Neutrophil (primary cell): ENCODE results near the gene TPCN1.

Experiments
- H3K27ac ChIP-seq: fragments of 200-600 bp; sonication (generic); 2 replicates; pipeline ENCODE4 v1.5.1; 2016; ENCODE audit warnings: mild to moderate bottlenecking, moderate library complexity
- H3K27me3 ChIP-seq: fragments of 200-600 bp; sonication (generic); 2 replicates; pipeline ENCODE4 v1.6.0; 2016; ENCODE audit warnings: mild to moderate bottlenecking
- H3K36me3 ChIP-seq: fragments of 200-600 bp; sonication (generic); 2 replicates; pipeline ENCODE4 v1.5.1; 2017
- H3K4me1 ChIP-seq, 2 experiments: fragments of 200-600 bp in 1 of 2; sonication (generic) in 1 of 2; 1 replicate in 1 of 2; 2 replicates in 1 of 2; pipeline versions ENCODE4 v1.5.1 to v1.6.1; 2013 to 2016; ENCODE audit warnings: low read depth in 1 of 2, low read length in 1 of 2, mild to moderate bottlenecking in 1 of 2, moderate library complexity in 1 of 2; ENCODE audit not compliant: control insufficient read depth in 1 of 2, insufficient read depth in 1 of 2
- H3K4me3 ChIP-seq, 2 experiments: fragments of 200-600 bp in 1 of 2; sonication (generic) in 1 of 2; 1 replicate in 1 of 2; 2 replicates in 1 of 2; pipeline ENCODE4 v1.5.1; 2013 to 2016; ENCODE audit warnings: low read depth in 1 of 2, low read length in 1 of 2, mild to moderate bottlenecking in 1 of 2, moderate library complexity in 1 of 2
- H3K9me3 ChIP-seq: fragments of 200-600 bp; sonication (generic); 2 replicates; pipeline ENCODE4 v1.5.1; 2016
- CTCF ChIP-seq: fragments of 200-600 bp; sonication (generic); IDR thresholded peaks from 2 replicates; pipeline ENCODE4 v1.5.1; 2016; ENCODE audit warnings: antibody characterized with exemption

The TPCN1 gene

GRCh38 chr12:113305281-113305856 lies 84.1 kb downstream of the TPCN1 start:
- Histone ChIP-seq H3K36me3 (peaks cover 89% of the 10 kb centered on the region), H3K27me3 (no peaks in the 10 kb centered on the region), H3K4me3 (no peak overlapping the region), H3K27ac (no peak overlapping the region), H3K4me1 (peaks cover 5 to 10% of the 10 kb centered on the region in 2 experiments), H3K9me3 (no peaks in the 10 kb centered on the region)
- TF ChIP-seq CTCF: no peak

GRCh38 chr12:113306382-113306781 lies 85.1 kb downstream of the TPCN1 start:
- no peaks in the 10 kb centered on the region for H3K9me3 ChIP-seq
- H3K4me1 ChIP-seq: peaks cover 5 to 10% of the 10 kb centered on the region in 2 experiments
- peaks cover 92% of the 10 kb centered on the region for H3K36me3 ChIP-seq
- H3K27me3 ChIP-seq: no peaks in the 10 kb centered on the region
- H3K27ac ChIP-seq: no peak overlapping the region
- no peak overlapping the region for H3K4me3 ChIP-seq
- TF ChIP-seq CTCF: no peak

- Histone ChIP-seq H3K4me1 (no peaks in the 10 kb centered on the region), H3K9me3 (no peaks in the 10 kb centered on the region), H3K4me3 (no peak overlapping the region), H3K27me3 (no peaks in the 10 kb centered on the region), H3K36me3 (peaks cover 98% of the 10 kb centered on the region), H3K27ac (no peak overlapping the region)
- no peak for TF ChIP-seq CTCF
Measured at GRCh38 chr12:113310489-113310888, 89.2 kb downstream of the TPCN1 start.

GRCh38 chr12:113314121-113314529 lies 92.9 kb downstream of the TPCN1 start:
- TF ChIP-seq CTCF: no peak
- Histone ChIP-seq H3K36me3 (peaks cover 100% of the 10 kb centered on the region), H3K4me3 (no peak overlapping the region), H3K27ac (no peak overlapping the region), H3K27me3 (no peaks in the 10 kb centered on the region), H3K4me1 (no peaks in the 10 kb centered on the region), H3K9me3 (no peaks in the 10 kb centered on the region)

GRCh38 chr12:113315358-113315757 lies 94.1 kb downstream of the TPCN1 start:
- H3K27ac ChIP-seq: no peak overlapping the region
- H3K27me3 ChIP-seq: no peaks in the 10 kb centered on the region
- H3K36me3 ChIP-seq: peaks cover 100% of the 10 kb centered on the region
- no peaks in the 10 kb centered on the region for H3K4me1 ChIP-seq
- H3K9me3 ChIP-seq: no peaks in the 10 kb centered on the region
- no peak for TF ChIP-seq CTCF
- H3K4me3 ChIP-seq: no peak overlapping the region
